HG03354 (cell line): ENCODE data around the gene IGIP.
"Not testable (repeated sequence)": the region's sequence is repeated elsewhere in the genome, so short reads cannot be mapped to it uniquely, and the experiment has no call there.

Experiments
- ATAC-seq: cut with Tn5 transposase; IDR thresholded peaks from one replicate; pipeline ENCODE4 v1.9.1; 2021; ENCODE audit warnings: mild to moderate bottlenecking; ENCODE audit not compliant: unreplicated experiment, poor library complexity, severe bottlenecking

IGIP gene

GRCh38 chr5:140135127-140135526 lies 9.4 kb downstream of the IGIP start:
- ATAC-seq, result no peak

GRCh38 chr5:140136624-140137023 lies 10.9 kb downstream of the IGIP start:
- no peak for ATAC-seq

GRCh38 chr5:140140435-140140834 lies 14.7 kb downstream of the IGIP start:
- ATAC-seq, result no peak

- no peak for ATAC-seq
Observed at GRCh38 chr5:140141241-140141640, 15.5 kb downstream of the IGIP start.

GRCh38 chr5:140142246-140142645 lies 16.5 kb downstream of the IGIP start:
- ATAC-seq, result no peak

- ATAC-seq, result no peak
Observed at GRCh38 chr5:140142856-140143255, 17.1 kb downstream of the IGIP start.

GRCh38 chr5:140143521-140144258 lies 18.0 kb downstream of the IGIP start:
- no peak for ATAC-seq

GRCh38 chr5:140145256-140145655 lies 19.5 kb downstream of the IGIP start:
- ATAC-seq, result no peak

GRCh38 chr5:140145818-140146522 lies 20.2 kb downstream of the IGIP start:
- peak; percentile 61 for ATAC-seq

GRCh38 chr5:140146523-140146842 lies 20.7 kb downstream of the IGIP start:
- no peak for ATAC-seq

GRCh38 chr5:140147460-140147859 lies 21.7 kb downstream of the IGIP start:
- ATAC-seq, result no peak

- no peak for ATAC-seq
Observed at GRCh38 chr5:140148508-140148907, 22.8 kb downstream of the IGIP start.

- no peak for ATAC-seq
Observed at GRCh38 chr5:140150201-140150600, 24.5 kb downstream of the IGIP start.

- ATAC-seq, result no peak
Observed at GRCh38 chr5:140151144-140152021, 25.6 kb downstream of the IGIP start.

GRCh38 chr5:140152022-140152999 lies 26.6 kb downstream of the IGIP start:
- no peak for ATAC-seq

GRCh38 chr5:140153255-140153654 lies 27.5 kb downstream of the IGIP start:
- ATAC-seq, result no peak

- no peak for ATAC-seq
Observed at GRCh38 chr5:140153905-140154304, 28.2 kb downstream of the IGIP start.

- ATAC-seq, result not testable (repeated sequence)
Observed at GRCh38 chr5:140154710-140155381, 29.1 kb downstream of the IGIP start.
